ENCODE data around the gene TFCP2L1. TPM values are rescaled to one million over a fixed set of nuclear protein-coding genes. Genes with fewer than 3 reads are reported as not detected.

Gene TFCP2L1
- total RNA-seq, 1 donor: under 0.01 TPM

DNA sequence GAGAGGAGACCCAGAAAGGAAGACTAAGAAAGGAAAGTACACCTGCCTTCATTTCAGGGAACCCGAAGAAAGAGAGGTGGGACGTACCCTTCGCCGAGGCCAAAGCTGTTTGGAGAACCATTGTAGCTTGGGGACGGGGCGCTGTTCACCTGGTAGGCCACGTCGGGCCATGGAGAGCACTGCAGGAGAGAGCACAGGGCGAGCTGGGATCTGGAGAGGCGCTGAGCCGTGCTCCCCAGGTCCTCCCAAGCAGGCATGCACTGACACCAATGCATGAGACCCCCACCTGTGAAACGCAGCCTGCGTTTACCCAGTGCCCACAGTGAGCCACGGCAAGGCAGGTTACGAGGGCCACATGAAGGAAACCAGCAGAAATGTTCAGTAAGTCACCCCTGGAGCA lies 45.5 kb downstream of the TFCP2L1 start:
- peaks cover 16% of the 10 kb centered on the region for H3K27me3 ChIP-seq (ENCODE audit: insufficient read depth, low read length)
- no peaks in the 10 kb centered on the region for H3K36me3 ChIP-seq (ENCODE audit: insufficient read depth, low read length)

GRCh38 chr2:121238828-121239227 lies 46.2 kb downstream of the TFCP2L1 start:
- Histone ChIP-seq H3K27me3 (ENCODE audit: insufficient read depth, low read length) (peaks cover 16% of the 10 kb centered on the region), H3K27ac (ENCODE audit: low read depth, low read length) (no peak overlapping the region), H3K4me3 (ENCODE audit: insufficient read depth, low read length) (no peak overlapping the region), H3K36me3 (ENCODE audit: insufficient read depth, low read length) (no peaks in the 10 kb centered on the region), H3K4me2 (ENCODE audit: insufficient read depth, low read length) (no peak overlapping the region), H3K79me2 (ENCODE audit: insufficient read depth, low read length) (no peaks in the 10 kb centered on the region), H4K20me1 (ENCODE audit: insufficient read depth, low read length) (no peaks in the 10 kb centered on the region), H2AFZ (ENCODE audit: low read length) (no peak overlapping the region), H3K9me3 (ENCODE audit: low read depth, low read length) (no peaks in the 10 kb centered on the region), H3K4me1 (ENCODE audit: insufficient read depth, low read length) (no peaks in the 10 kb centered on the region)
- DNase-seq (ENCODE audit: insufficient read length, low spot score, missing footprints): peak; percentile 1
- TF ChIP-seq, protein P1, sequence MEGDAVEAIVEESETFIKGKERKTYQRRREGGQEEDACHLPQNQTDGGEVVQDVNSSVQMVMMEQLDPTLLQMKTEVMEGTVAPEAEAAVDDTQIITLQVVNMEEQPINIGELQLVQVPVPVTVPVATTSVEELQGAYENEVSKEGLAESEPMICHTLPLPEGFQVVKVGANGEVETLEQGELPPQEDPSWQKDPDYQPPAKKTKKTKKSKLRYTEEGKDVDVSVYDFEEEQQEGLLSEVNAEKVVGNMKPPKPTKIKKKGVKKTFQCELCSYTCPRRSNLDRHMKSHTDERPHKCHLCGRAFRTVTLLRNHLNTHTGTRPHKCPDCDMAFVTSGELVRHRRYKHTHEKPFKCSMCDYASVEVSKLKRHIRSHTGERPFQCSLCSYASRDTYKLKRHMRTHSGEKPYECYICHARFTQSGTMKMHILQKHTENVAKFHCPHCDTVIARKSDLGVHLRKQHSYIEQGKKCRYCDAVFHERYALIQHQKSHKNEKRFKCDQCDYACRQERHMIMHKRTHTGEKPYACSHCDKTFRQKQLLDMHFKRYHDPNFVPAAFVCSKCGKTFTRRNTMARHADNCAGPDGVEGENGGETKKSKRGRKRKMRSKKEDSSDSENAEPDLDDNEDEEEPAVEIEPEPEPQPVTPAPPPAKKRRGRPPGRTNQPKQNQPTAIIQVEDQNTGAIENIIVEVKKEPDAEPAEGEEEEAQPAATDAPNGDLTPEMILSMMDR (IDR thresholded peaks at IDR 0.05; ENCODE audit: extremely low read depth, low read depth, low read length): no peak

More for the DNA sequence above, 45.5 kb downstream of the TFCP2L1 start:
- no peaks in the 10 kb centered on the region for H3K4me1 ChIP-seq (ENCODE audit: insufficient read depth, low read length)
- no peak overlapping the region for H3K4me3 ChIP-seq (ENCODE audit: insufficient read depth, low read length)
- no peak for DNase-seq (ENCODE audit: insufficient read length, low spot score, missing footprints)
- H3K27ac ChIP-seq (ENCODE audit: low read depth, low read length): no peak overlapping the region
- H4K20me1 ChIP-seq (ENCODE audit: insufficient read depth, low read length): no peaks in the 10 kb centered on the region
- H3K4me2 ChIP-seq (ENCODE audit: insufficient read depth, low read length): no peak overlapping the region
- no peaks in the 10 kb centered on the region for H3K9me3 ChIP-seq (ENCODE audit: low read depth, low read length)
- H3K79me2 ChIP-seq (ENCODE audit: insufficient read depth, low read length): no peaks in the 10 kb centered on the region
- H2AFZ ChIP-seq (ENCODE audit: low read length): no peak overlapping the region
- TF ChIP-seq, protein P1 (IDR thresholded peaks at IDR 0.05; ENCODE audit: extremely low read depth, low read depth, low read length): no peak

DNA sequence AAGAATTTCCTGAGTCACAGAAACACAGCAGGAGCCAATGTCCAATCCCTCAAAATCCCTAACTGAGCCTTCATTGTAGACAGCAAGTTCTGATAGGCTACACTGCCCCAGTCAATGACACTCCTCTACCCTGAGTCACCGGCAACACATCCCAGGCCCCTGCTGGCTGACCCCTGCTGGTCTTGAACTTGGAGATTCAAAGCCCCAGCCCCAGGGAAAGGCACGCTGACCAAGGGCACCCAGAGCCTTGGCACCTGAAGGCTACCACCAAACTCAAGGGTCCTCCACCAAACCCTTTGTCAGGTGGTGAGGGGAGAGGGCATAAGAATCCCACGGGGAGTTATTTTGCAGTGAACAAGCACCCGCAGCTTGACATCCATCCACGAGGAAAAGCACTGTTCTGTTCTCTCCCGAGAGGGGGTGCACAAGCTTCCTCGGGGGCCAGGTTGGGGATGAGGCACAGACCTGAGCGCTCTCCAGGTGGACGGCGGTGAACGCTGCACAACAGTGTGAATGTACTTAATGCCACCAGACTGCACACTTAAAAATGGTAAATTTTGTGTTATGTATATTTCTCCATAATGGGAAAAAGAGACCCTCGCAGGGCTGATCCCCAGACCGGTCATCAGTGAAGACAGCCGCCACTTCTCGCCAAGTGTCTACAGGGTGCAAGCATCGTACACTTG lies 46.9 kb downstream of the TFCP2L1 start:
- H3K9me3 ChIP-seq (ENCODE audit: low read depth, low read length): no peaks in the 10 kb centered on the region
- no peaks in the 10 kb centered on the region for H3K4me1 ChIP-seq (ENCODE audit: insufficient read depth, low read length)
- no peak overlapping the region for H2AFZ ChIP-seq (ENCODE audit: low read length)
- TF ChIP-seq, protein P1 (IDR thresholded peaks at IDR 0.05; ENCODE audit: extremely low read depth, low read depth, low read length): no peak
- H3K36me3 ChIP-seq (ENCODE audit: insufficient read depth, low read length): no peaks in the 10 kb centered on the region
- H3K4me3 ChIP-seq (ENCODE audit: insufficient read depth, low read length): no peak overlapping the region
- peak; percentile 85 for DNase-seq (ENCODE audit: insufficient read length, low spot score, missing footprints)
- no peaks in the 10 kb centered on the region for H3K79me2 ChIP-seq (ENCODE audit: insufficient read depth, low read length)
- H4K20me1 ChIP-seq (ENCODE audit: insufficient read depth, low read length): no peaks in the 10 kb centered on the region
- H3K4me2 ChIP-seq (ENCODE audit: insufficient read depth, low read length): no peak overlapping the region
- H3K27me3 ChIP-seq (ENCODE audit: insufficient read depth, low read length): peaks cover 15% of the 10 kb centered on the region
- H3K27ac ChIP-seq (ENCODE audit: low read depth, low read length): no peak overlapping the region

- Histone ChIP-seq H3K4me3 (ENCODE audit: insufficient read depth, low read length) (no peak overlapping the region), H3K36me3 (ENCODE audit: insufficient read depth, low read length) (no peaks in the 10 kb centered on the region), H3K4me1 (ENCODE audit: insufficient read depth, low read length) (no peaks in the 10 kb centered on the region), H3K27ac (ENCODE audit: low read depth, low read length) (no peak overlapping the region), H3K79me2 (ENCODE audit: insufficient read depth, low read length) (no peaks in the 10 kb centered on the region), H3K4me2 (ENCODE audit: insufficient read depth, low read length) (no peak overlapping the region), H3K27me3 (ENCODE audit: insufficient read depth, low read length) (peaks cover 9% of the 10 kb centered on the region), H3K9me3 (ENCODE audit: low read depth, low read length) (no peaks in the 10 kb centered on the region), H2AFZ (ENCODE audit: low read length) (no peak overlapping the region), H4K20me1 (ENCODE audit: insufficient read depth, low read length) (no peaks in the 10 kb centered on the region)
- TF ChIP-seq, protein P1 (IDR thresholded peaks at IDR 0.05; ENCODE audit: extremely low read depth, low read depth, low read length): no peak
- peak; percentile 13 for DNase-seq (ENCODE audit: insufficient read length, low spot score, missing footprints)
Observed at GRCh38 chr2:121237336-121237979, 47.5 kb downstream of the TFCP2L1 start.
